Measurements from ENCODE around the gene HNRNPLL. TPM values are rescaled to one million over a fixed set of nuclear protein-coding genes. Genes with fewer than 3 reads are reported as not detected.

Gene HNRNPLL
- polyA plus RNA-seq, 1 of the 3 experiments (the other 2 are of a cell fraction) = 24.4 TPM

GRCh38 chr2:38523728-38524437 lies 78.8 kb downstream of the HNRNPLL start:
- ChIA-PET CTCF (interaction anchor here (0.7 to 6.7 kb wide), 8 partner anchors 10 to 208 kb away, joined by 3 to 59 read pairs (median 4); no protein-coding TSS in a partner anchor), POLR2A (no interaction called here)
- no peak overlapping the region for H2AFZ ChIP-seq (ENCODE audit: low read depth)
- DNase-seq = peak; percentile 52
- no peaks in the 10 kb centered on the region for H3K9me2 ChIP-seq
- no peaks in the 10 kb centered on the region for H4K20me1 ChIP-seq (ENCODE audit: insufficient read depth)
- 0 out of 2 replicates have a peak, but pooled peaks have one; percentile 4 for TF ChIP-seq SMC3 (IDR thresholded peaks at IDR 0.05; ENCODE audit: low read depth, low read length)
- peak; percentile 43 for TF ChIP-seq CTCF (IDR thresholded peaks at IDR 0.05)
- no peak for TF ChIP-seq RCOR1 (IDR thresholded peaks at IDR 0.05; ENCODE audit: low read length)
- TF ChIP-seq TEAD4 (IDR thresholded peaks at IDR 0.05; ENCODE audit: borderline replicate concordance, insufficient read depth) = no peak
- TF ChIP-seq RAD21 (IDR thresholded peaks at IDR 0.05; ENCODE audit: low read length) = peak; percentile 34
- no peak overlapping the region for H3K4me2 ChIP-seq
- H3K79me2 ChIP-seq (ENCODE audit: insufficient read depth) = no peaks in the 10 kb centered on the region
- no peak overlapping the region for H3K4me3 ChIP-seq (ENCODE audit: low read depth in 2 of 2, low read length in 1 of 2)
- no peaks in the 10 kb centered on the region for H3K36me3 ChIP-seq (replicated peaks in 1 of 2; ENCODE audit: control insufficient read depth in 1 of 2, insufficient read depth in 2 of 2, low read length in 1 of 2)
- H3K9me3 ChIP-seq = no peaks in the 10 kb centered on the region
- H3K4me1 ChIP-seq (ENCODE audit: control insufficient read depth in 1 of 2, insufficient read depth in 2 of 2, low read depth in 1 of 2, low read length in 1 of 2) = peaks cover 0 to 2% of the 10 kb centered on the region in 2 experiments; a peak in 2 of 4 replicates
- 78% methylated on average over 11 of the region's 11 CpGs for WGBS (ENCODE audit: low lambda C conversion rate)
- H3F3A ChIP-seq (replicated peaks; ENCODE audit: insufficient read depth) = no peaks in the 10 kb centered on the region
- H3K9ac ChIP-seq = no peak overlapping the region
- no peaks in the 10 kb centered on the region for H3K27me3 ChIP-seq (ENCODE audit: insufficient read depth)
- H3K27ac ChIP-seq (ENCODE audit: low read depth in 2 of 2, low read length in 1 of 2) = no peak overlapping the region

GRCh38 chr2:38522754-38523349 lies 79.9 kb downstream of the HNRNPLL start:
- no peak for DNase-seq
- H3K4me3 ChIP-seq (ENCODE audit: low read depth in 2 of 2, low read length in 1 of 2) = no peak overlapping the region
- no peaks in the 10 kb centered on the region for H3K79me2 ChIP-seq (ENCODE audit: insufficient read depth)
- H3K9me3 ChIP-seq = no peaks in the 10 kb centered on the region
- H3K4me1 ChIP-seq (ENCODE audit: control insufficient read depth in 1 of 2, insufficient read depth in 2 of 2, low read depth in 1 of 2, low read length in 1 of 2) = no peaks in the 10 kb centered on the region; a peak in 2 of 4 replicates
- 74% methylated on average over 10 of the region's 10 CpGs for WGBS (ENCODE audit: low lambda C conversion rate)
- H3K27ac ChIP-seq (ENCODE audit: low read depth in 2 of 2, low read length in 1 of 2) = no peak overlapping the region
- no peaks in the 10 kb centered on the region for H3F3A ChIP-seq (replicated peaks; ENCODE audit: insufficient read depth)
- no peak overlapping the region for H2AFZ ChIP-seq (ENCODE audit: low read depth)
- ChIA-PET CTCF (interaction anchor here (0.5 to 6.7 kb wide), 6 partner anchors 11 to 445 kb away, joined by 3 to 59 read pairs (median 4); no protein-coding TSS in a partner anchor), POLR2A (no interaction called here)
- TF ChIP-seq EZH2phosphoT487 (IDR thresholded peaks at IDR 0.05; ENCODE audit: borderline replicate concordance, low read depth) (no peak), MAX (IDR thresholded peaks at IDR 0.05; ENCODE audit: low read depth) (no peak), YY1 (IDR thresholded peaks at IDR 0.05; ENCODE audit: low read depth) (no peak), MXI1 (IDR thresholded peaks at IDR 0.05; ENCODE audit: low read depth, low read length) (no peak), TEAD4 (IDR thresholded peaks at IDR 0.05; ENCODE audit: borderline replicate concordance, insufficient read depth) (no peak), ZBTB33 (IDR thresholded peaks at IDR 0.05; ENCODE audit: borderline replicate concordance, low read depth) (no peak), TAF1 (IDR thresholded peaks at IDR 0.05; ENCODE audit: borderline replicate concordance, low read depth, low read length) (no peak), POLR2AphosphoS5 (IDR thresholded peaks at IDR 0.05; ENCODE audit: low read depth, low read length) (no peak), JUND (IDR thresholded peaks at IDR 0.05) (no peak), RAD21 (IDR thresholded peaks at IDR 0.05; ENCODE audit: low read length) (no peak), CHD2 (IDR thresholded peaks at IDR 0.05; ENCODE audit: low read length, partially characterized antibody) (no peak), FOXJ3 (CRISPR knock-in tag; IDR thresholded peaks at IDR 0.05) (no peak), NRF1 (IDR thresholded peaks at IDR 0.05; ENCODE audit: low read depth, low read length) (no peak), GATA2 (CRISPR knock-in tag; IDR thresholded peaks at IDR 0.05) (no peak), USF1 (IDR thresholded peaks at IDR 0.05; ENCODE audit: borderline replicate concordance, low read depth) (no peak), SMC3 (IDR thresholded peaks at IDR 0.05; ENCODE audit: low read depth, low read length) (no peak)
- H3K27me3 ChIP-seq (ENCODE audit: insufficient read depth) = no peaks in the 10 kb centered on the region
- H3K9me2 ChIP-seq = no peaks in the 10 kb centered on the region
- no peaks in the 10 kb centered on the region for H3K36me3 ChIP-seq (replicated peaks in 1 of 2; ENCODE audit: control insufficient read depth in 1 of 2, insufficient read depth in 2 of 2, low read length in 1 of 2)
- H4K20me1 ChIP-seq (ENCODE audit: insufficient read depth) = no peaks in the 10 kb centered on the region
- no peak overlapping the region for H3K4me2 ChIP-seq
- no peak overlapping the region for H3K9ac ChIP-seq

Data from SK-N-SH (cell line).